Ascending aorta (tissue), 2 donors: ENCODE data around the gene EBF3. TPM values are rescaled to one million over a fixed set of nuclear protein-coding genes. Genes with fewer than 3 reads are reported as not detected.

ENCODE experiments used
- DNase-seq, 2 donors: peaks; one replicate each; pipeline ENCODE4 v3.0.0-alpha.2; 2019; ENCODE audit warnings: low spot score in 2 of 2
- H3K27ac ChIP-seq, 2 donors: fragments of 200-600 bp; sonication (generic); one replicate each; pipeline ENCODE4 v1.5.1; 2016 to 2017; ENCODE audit warnings: mild to moderate bottlenecking in 1 of 2
- H3K27me3 ChIP-seq: fragments of 200-600 bp; sonication (generic); one replicate; pipeline ENCODE4 v1.5.1; 2017
- H3K36me3 ChIP-seq, 2 donors: fragments of 200-600 bp; sonication (generic); one replicate each; pipeline ENCODE4 v1.5.1; 2016
- H3K4me1 ChIP-seq, 2 donors: fragments of 200-600 bp; sonication (generic); one replicate each; pipeline ENCODE4 v1.5.1; 2016 to 2017; ENCODE audit warnings: mild to moderate bottlenecking in 1 of 2
- H3K4me3 ChIP-seq, 2 donors: fragments of 200-600 bp; sonication (generic); one replicate each; pipeline ENCODE4 v1.5.1; 2016 to 2017; ENCODE audit warnings: mild to moderate bottlenecking in 1 of 2
- H3K9me3 ChIP-seq, 2 donors: fragments of 200-600 bp; sonication (generic); one replicate each; pipeline ENCODE4 v1.5.1; 2016
- CTCF ChIP-seq, 3 experiments: fragments of 200-600 bp in 2 of 3; fragments of 450-650 bp in 1 of 3; sonication (generic) in 2 of 3; IDR thresholded peaks; one replicate each; pipeline ENCODE4 v1.5.1; 2016 to 2019; ENCODE audit warnings: antibody characterized with exemption in 3 of 3, mild to moderate bottlenecking in 1 of 3, moderate library complexity in 1 of 3
- intact Hi-C: fragments of 100-400 bp; cut with DNase I; formaldehyde crosslinking; loops from one replicate; pipeline ENCODE4 v1.15.1; 2023
- total RNA-seq: library from RNA; depleted of rRNA; stranded (reverse); fragments of >200 nt; gene quantifications from one replicate; pipeline ENCODE4 v1.1.0, GENCODE V29; 2016

EBF3 gene
- total RNA-seq, 1 donor from 2014 or later: 20.2 TPM

GRCh38 chr10:129912166-129912917, 51.7 kb downstream of the EBF3 start:
- Histone ChIP-seq H3K4me1 (no peaks in the 10 kb centered on the region), H3K27ac (no peak overlapping the region), H3K4me3 (no peak overlapping the region), H3K9me3 (no peaks in the 10 kb centered on the region), H3K36me3 (no peaks in the 10 kb centered on the region), H3K27me3 (no peaks in the 10 kb centered on the region)
- intact Hi-C loops: no loop called here
- no peak for DNase-seq
- no peak for TF ChIP-seq CTCF (IDR thresholded peaks at IDR 0.05)

GRCh38 chr10:129911451-129912165, 52.5 kb downstream of the EBF3 start:
- no peak for DNase-seq
- intact Hi-C loops: no loop called here

GRCh38 chr10:129910861-129911260, 53.2 kb downstream of the EBF3 start:
- Histone ChIP-seq H3K27me3 (no peaks in the 10 kb centered on the region), H3K36me3 (no peaks in the 10 kb centered on the region), H3K27ac (no peak overlapping the region), H3K4me1 (no peaks in the 10 kb centered on the region), H3K9me3 (no peaks in the 10 kb centered on the region), H3K4me3 (no peak overlapping the region)
- intact Hi-C loops: no loop called here
- no peak for TF ChIP-seq CTCF (IDR thresholded peaks at IDR 0.05)
- no peak for DNase-seq

More at GRCh38 chr10:129911451-129912165, 52.5 kb downstream of the EBF3 start:
- TF ChIP-seq CTCF (IDR thresholded peaks at IDR 0.05): no peak
- no peaks in the 10 kb centered on the region for H3K27me3 ChIP-seq
- no peak overlapping the region for H3K27ac ChIP-seq
- H3K9me3 ChIP-seq: no peaks in the 10 kb centered on the region
- no peaks in the 10 kb centered on the region for H3K4me1 ChIP-seq
- H3K36me3 ChIP-seq: no peaks in the 10 kb centered on the region
- no peak overlapping the region for H3K4me3 ChIP-seq

- TF ChIP-seq CTCF (IDR thresholded peaks at IDR 0.05): no peak
- intact Hi-C loops: no loop called here
- Histone ChIP-seq H3K36me3 (no peaks in the 10 kb centered on the region), H3K4me3 (no peak overlapping the region), H3K27ac (no peak overlapping the region), H3K27me3 (no peaks in the 10 kb centered on the region), H3K4me1 (no peaks in the 10 kb centered on the region), H3K9me3 (no peaks in the 10 kb centered on the region)
- peak in 1 of 2 donors; percentile 40 for DNase-seq
Measured at GRCh38 chr10:129909531-129910256, 54.4 kb downstream of the EBF3 start.

GRCh38 chr10:129909080-129909479, 55.0 kb downstream of the EBF3 start:
- DNase-seq: peak in 1 of 2 donors; percentile 52
- Histone ChIP-seq H3K27ac (no peak overlapping the region), H3K4me1 (no peaks in the 10 kb centered on the region), H3K9me3 (no peaks in the 10 kb centered on the region), H3K4me3 (no peak overlapping the region), H3K27me3 (no peaks in the 10 kb centered on the region), H3K36me3 (no peaks in the 10 kb centered on the region)
- intact Hi-C loops: no loop called here
- TF ChIP-seq CTCF (IDR thresholded peaks at IDR 0.05): no peak
